ENCODE data around the gene CUL4B. TPM values are rescaled to one million over a fixed set of nuclear protein-coding genes. Genes with fewer than 3 reads are reported as not detected.

The CUL4B gene
- total RNA-seq, 1 experiment from 2014 or later = 99.8 TPM

- TF ChIP-seq POLR2AphosphoS5 (IDR thresholded peaks at IDR 0.05; ENCODE audit: low read depth, low read length) = no peak
- no peak for TF ChIP-seq CTCF (IDR thresholded peaks at IDR 0.05)
- TF ChIP-seq REST (IDR thresholded peaks at IDR 0.05; ENCODE audit: insufficient read depth in 1 of 2, low read depth in 2 of 2, low read length in 1 of 2) = no peak
- no peak for TF ChIP-seq SIN3A (IDR thresholded peaks at IDR 0.05; ENCODE audit: borderline replicate concordance, insufficient read depth, low read depth, low read length)
- TF ChIP-seq TCF7L2 (IDR thresholded peaks at IDR 0.05; ENCODE audit: low read depth, low read length) = no peak
- Histone ChIP-seq H3K9me3 (ENCODE audit: control insufficient read depth, insufficient read depth, low read depth, low read length) (no peaks in the 10 kb centered on the region), H3K27me3 (ENCODE audit: control insufficient read depth, insufficient read depth, low read length) (no peaks in the 10 kb centered on the region), H3K4me3 (ENCODE audit: low read depth in 2 of 2, low read length in 2 of 2) (no peak overlapping the region), H3K4me1 (ENCODE audit: control insufficient read depth, insufficient read depth, low read length) (peaks cover 8% of the 10 kb centered on the region; the same call in 1 of the 2 replicates), H3K36me3 (ENCODE audit: control insufficient read depth, insufficient read depth, low read length) (no peaks in the 10 kb centered on the region), H3K27ac (ENCODE audit: low read length) (no peak overlapping the region)
- BruUV-seq (replicated peaks) = no TSS peak
- CTCF ChIA-PET = no interaction called here
- in situ Hi-C loops (cut with HindIII; ENCODE audit: low pct_unique_long_range_greater_than_20kb, low sequenced_read_pairs) = no loop called here
- no peak for DNase-seq (ENCODE audit: low read depth, low spot score)
- POLR2A ChIA-PET = interaction anchor here (0.7 kb wide), 1 partner anchor 13 kb away, joined by 4 read pairs; no protein-coding TSS in a partner anchor
- no peak for ATAC-seq
- intact Hi-C loops (cut with micrococcal nuclease; ENCODE audit: unreplicated experiment) = no loop called here
Observed at GRCh38 chrX:120566817-120567216, 6.1 kb upstream of the CUL4B start.

- Histone ChIP-seq H3K4me1 (ENCODE audit: control insufficient read depth, insufficient read depth, low read length) (peaks cover 8% of the 10 kb centered on the region; the same call in 1 of the 2 replicates), H3K36me3 (ENCODE audit: control insufficient read depth, insufficient read depth, low read length) (no peaks in the 10 kb centered on the region), H3K4me3 (ENCODE audit: low read depth in 2 of 2, low read length in 2 of 2) (no peak overlapping the region), H3K9me3 (ENCODE audit: control insufficient read depth, insufficient read depth, low read depth, low read length) (no peaks in the 10 kb centered on the region), H3K27ac (ENCODE audit: low read length) (no peak overlapping the region), H3K27me3 (ENCODE audit: control insufficient read depth, insufficient read depth, low read length) (no peaks in the 10 kb centered on the region)
- DNase-seq (ENCODE audit: low read depth, low spot score) (no peak), ATAC-seq (no peak)
- ChIA-PET CTCF (no interaction called here), POLR2A (no interaction called here)
- BruUV-seq (replicated peaks) = no TSS peak
- TF ChIP-seq TCF7L2 (IDR thresholded peaks at IDR 0.05; ENCODE audit: low read depth, low read length) (no peak), CTCF (IDR thresholded peaks at IDR 0.05) (no peak), SIN3A (IDR thresholded peaks at IDR 0.05; ENCODE audit: borderline replicate concordance, insufficient read depth, low read depth, low read length) (no peak), REST (IDR thresholded peaks at IDR 0.05; ENCODE audit: insufficient read depth in 1 of 2, low read depth in 2 of 2, low read length in 1 of 2) (no peak), POLR2AphosphoS5 (IDR thresholded peaks at IDR 0.05; ENCODE audit: low read depth, low read length) (no peak)
- intact Hi-C loops (cut with micrococcal nuclease; ENCODE audit: unreplicated experiment) = no loop called here
- in situ Hi-C loops (cut with HindIII; ENCODE audit: low pct_unique_long_range_greater_than_20kb, low sequenced_read_pairs) = no loop called here
Observed at GRCh38 chrX:120564925-120565324, 4.2 kb upstream of the CUL4B start.
